SIG-M5 treated with dmso at 0.1 percent for 504 hours (cell line): ENCODE measurements around the gene CKAP4.

Experiments
- DNase-seq: peaks from one replicate; lab custom pipeline; 2025; ENCODE audit not compliant: unreplicated experiment; lab: John Stamatoyannopoulos, UW

The CKAP4 gene

DNA sequence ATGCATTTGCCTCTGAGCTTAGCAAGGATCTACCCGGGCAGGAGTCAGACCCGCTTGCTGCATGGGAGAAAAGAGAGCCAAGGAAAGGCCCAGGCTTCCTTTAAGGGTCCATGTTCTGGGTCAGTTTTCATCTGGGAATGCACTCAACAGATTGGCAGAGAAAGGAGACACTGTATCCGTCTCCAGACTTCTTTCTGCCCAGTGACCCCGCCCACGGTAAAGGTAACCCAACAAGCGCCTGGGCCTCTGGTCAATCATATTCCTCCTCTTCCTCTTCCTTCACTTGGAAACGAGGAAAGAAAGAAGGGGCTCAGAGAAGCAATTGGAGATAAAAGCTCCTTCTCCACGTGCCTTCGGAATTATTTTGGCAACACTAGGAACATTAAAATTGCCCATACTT, 27.6 kb upstream of the CKAP4 start:
- DNase-seq = no peak

DNA sequence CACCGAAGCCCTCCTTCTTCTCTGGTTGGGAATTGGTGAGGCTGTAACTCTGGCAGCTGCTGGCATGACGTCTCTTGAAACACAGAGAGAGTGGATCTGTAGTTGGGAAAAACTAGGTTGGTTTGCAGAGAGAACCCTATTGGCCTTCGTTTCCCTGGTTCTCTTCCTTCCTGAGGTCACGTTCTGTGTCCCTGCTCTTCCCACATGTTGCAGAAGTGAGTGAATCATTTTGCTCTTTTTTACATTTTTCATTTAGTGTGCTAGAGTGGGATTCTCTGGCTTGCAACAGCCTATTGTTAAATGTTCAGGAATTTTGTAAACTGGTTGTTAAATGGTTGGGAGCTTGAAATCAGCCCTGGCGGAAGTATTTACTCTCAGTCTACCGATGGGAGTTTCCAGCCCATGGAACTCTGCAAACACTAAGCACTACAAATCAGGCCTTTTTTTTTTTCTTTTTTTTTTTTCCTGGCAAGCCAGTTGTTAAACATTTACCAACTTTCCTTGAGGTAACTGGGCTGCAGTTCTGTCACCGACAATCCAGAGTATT, 26.8 kb upstream of the CKAP4 start:
- no peak for DNase-seq

- no peak for DNase-seq
These were observed 26.2 kb upstream of the CKAP4 start for GRCh38 chr12:106274012-106274411.

GRCh38 chr12:106273491-106273890, 25.7 kb upstream of the CKAP4 start:
- peak; percentile 26 for DNase-seq

- DNase-seq = no peak
These were observed 24.0 kb upstream of the CKAP4 start for GRCh38 chr12:106271575-106272505.

DNA sequence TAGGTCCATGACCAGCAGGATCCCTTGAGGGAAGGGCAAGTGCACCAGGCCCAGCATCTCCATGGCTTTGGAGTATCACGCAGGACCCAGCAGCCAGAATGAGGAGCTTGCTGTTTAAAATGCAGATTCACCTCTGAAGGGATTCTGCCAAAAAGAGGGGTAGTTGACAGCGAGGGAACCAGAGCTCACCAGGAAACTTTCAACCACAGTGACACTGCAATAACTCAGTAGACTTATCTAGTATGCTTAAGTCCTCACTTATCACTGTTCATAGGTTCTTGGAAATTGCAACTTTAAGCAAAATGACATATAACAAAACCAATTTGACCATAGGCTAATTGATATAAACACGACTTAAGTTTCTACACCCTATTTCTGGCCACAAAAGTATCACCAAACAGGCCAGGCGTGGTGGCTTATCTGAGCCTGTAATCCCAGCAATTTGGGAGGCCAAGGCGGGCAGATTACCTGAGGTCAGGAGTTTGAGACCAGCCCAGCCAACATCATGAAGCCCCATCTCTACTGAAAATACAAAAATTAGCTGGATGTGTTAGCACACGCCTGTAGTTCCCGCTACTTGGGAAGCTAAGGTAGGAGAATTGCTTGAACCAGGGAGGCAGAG, 21.4 kb upstream of the CKAP4 start:
- peak; percentile 26 for DNase-seq

DNA sequence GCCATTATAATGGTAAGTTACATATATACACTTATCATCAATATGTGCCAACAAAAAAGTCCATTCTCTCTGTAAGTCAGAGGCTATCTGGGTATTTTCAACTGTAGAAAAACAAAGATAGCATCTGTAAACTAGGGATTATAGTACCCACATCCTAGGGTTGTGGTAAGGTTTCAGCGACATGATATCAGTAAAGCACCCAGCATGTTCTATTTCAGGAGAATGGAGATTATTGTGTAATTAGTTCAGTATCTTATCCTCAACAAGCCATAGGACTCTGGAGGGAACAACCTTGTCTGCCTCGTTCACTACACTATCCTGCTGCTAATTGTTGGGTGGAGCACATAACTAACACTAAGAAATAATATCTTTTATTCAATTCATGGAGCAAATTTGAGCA, 19.7 kb upstream of the CKAP4 start:
- DNase-seq = peak; percentile 74

DNA sequence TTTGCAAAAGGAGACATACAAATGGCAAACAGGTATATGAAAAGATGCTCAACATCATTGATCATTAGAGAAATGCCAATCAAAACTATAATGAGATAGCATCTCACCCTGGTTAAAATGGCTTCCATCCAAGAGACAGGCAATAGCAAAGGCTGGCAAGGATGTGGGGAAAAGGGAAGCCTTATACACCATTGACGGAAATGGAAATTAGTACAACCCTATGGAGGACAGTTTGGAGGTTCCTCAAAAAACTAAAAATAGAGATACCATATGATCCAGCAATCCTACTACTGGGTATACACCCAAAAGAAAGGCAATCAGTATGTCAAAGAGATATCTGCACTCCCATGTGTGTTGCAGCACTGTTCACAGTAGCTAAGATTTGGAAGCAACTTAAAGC, 17.3 kb upstream of the CKAP4 start:
- no peak for DNase-seq

- no peak for DNase-seq
These were observed 11.1 kb upstream of the CKAP4 start for GRCh38 chr12:106258935-106259334.

- no peak for DNase-seq
These were observed 10.4 kb upstream of the CKAP4 start for GRCh38 chr12:106258226-106258625.

- DNase-seq = no peak
These were observed 8.7 kb upstream of the CKAP4 start for GRCh38 chr12:106256524-106256923.

GRCh38 chr12:106255952-106256351, 8.1 kb upstream of the CKAP4 start:
- no peak for DNase-seq

DNA sequence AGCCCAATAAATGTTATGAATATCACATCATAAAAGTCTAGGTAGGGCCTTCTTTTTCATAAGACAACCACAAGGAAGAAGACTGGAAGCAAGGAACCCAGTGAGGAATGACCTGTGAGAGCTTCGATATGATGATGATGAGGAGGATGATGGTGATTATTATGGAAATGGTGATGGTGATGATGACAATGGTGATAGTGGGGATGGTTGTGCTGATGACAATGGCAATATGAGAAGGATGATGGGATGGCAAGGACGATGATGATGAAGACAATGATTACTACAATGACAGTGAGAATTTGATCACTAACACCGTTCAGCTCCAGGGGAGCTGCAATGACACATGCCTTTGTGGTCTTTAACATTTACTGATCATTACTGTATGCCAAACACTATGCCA, 7.7 kb upstream of the CKAP4 start:
- no peak for DNase-seq

DNA sequence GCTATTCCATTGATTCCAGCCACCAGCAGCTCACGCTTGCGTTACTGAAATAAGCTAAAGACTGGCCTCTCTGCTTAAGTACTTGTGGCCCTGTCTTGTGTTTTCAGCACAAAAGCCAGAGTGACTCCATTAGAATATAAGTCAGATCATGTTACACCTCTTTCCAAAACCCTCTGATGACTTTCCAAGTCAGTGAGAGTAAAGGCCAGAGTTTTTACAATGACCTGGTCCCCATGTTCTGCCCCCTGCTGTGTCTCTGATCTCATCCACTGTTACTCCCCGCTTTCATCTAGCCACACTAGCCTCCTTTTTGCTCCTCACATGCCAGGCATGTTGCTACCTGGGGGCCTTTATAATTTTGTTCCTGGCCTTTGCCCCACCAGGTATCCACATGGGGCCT, 6.9 kb upstream of the CKAP4 start:
- no peak for DNase-seq

DNA sequence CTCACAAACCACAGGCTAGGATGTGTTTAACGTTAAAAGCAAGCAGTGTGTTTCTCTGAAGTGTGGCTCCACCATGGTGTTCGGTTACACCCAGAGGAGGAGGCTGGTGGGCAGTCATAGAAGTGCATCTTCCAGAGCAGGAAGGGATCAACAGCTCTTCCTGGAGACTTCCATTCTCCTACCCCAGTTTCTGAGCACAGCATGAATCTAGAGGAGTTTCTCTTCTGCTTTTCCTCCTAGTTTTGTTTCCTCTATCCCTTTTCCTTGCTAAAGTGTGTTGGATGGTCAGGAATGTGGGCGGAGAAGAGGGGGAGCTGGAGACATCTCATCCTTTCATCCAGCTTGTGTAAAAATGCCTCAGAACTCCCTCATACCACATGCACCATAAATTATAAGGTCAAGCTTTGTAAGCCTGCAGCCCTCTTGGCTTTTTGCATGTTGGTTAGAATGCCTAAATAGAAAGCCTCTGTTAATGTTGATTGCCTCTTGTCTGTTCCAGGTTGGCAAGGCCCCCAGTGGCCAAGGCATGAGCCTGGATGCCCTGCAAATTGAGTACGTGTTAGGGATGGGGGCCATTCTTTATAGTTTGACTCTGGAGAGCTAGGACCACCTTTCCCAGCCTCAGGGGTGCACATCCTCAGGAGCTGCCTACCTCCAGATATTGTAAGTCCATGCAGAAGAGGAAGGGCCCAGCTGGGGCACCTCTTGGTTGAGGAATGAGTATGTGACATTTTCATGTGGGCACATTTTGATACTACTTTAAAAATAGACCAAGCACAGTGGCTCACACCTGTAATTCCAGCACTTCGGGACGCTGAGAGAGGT, 4.0 kb upstream of the CKAP4 start:
- DNase-seq = no peak

DNA sequence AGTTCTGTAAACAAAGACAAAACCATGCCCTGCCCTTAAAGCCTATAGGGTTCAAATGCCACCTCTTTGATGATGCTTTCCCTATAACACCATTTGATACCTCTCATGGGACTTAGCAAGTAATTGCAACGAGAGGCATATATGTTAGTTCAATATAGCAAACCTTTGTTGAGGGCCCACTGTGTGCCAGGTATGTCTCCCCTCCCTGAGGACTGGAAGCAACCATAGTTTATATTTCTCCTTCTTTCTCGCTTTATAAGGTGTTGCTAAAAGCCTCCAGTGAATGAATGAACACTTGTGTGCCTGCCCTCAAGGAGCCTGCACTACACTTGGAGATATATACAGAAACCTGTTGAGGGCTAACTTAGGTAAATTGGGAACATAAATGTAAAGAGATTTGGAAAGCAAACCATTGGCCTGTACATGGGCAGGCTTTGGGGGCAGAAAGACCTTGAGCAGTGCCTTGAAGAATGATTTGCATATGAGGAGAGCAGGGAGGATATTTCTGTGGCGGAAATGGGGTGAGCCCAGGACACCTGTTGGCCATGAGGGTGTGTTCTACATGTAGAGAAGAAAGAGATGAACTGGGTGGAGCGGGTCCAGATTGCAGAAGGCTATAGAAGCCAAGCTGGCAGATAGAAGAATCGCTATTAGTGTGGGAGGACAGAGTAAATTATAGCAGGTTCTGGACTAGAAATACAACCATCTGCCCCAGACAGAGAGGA, 1.8 kb upstream of the CKAP4 start:
- DNase-seq = no peak

DNA sequence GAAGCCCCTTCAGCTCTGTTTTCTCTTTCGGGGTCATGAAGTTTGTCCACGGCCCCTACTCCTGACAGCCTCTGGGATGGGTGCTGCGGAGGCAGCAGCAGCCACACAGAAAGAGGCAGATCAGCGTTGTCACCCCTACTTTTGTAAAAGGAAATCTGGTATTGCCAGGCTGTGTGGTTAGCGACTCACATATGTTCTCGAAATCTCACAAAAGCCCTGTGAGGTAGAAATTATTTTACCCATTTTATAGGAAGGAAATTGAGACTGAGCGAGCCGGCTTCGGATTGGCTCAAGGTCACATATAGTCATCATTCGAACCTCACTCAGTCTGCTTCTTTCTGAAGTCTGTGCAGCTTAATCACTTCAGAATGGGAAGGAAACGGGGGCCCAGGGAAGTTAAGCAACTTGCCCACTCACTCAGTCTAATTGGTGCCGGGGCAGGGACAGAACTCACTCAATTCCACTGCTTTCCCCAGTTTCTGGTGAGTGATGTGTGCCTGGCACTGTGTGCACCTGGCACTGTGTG, 1.1 kb upstream of the CKAP4 start:
- DNase-seq = peak; percentile 88

GRCh38 chr12:106248312-106248845, 559 bp upstream of the CKAP4 start:
- peak; percentile 30 for DNase-seq

DNA sequence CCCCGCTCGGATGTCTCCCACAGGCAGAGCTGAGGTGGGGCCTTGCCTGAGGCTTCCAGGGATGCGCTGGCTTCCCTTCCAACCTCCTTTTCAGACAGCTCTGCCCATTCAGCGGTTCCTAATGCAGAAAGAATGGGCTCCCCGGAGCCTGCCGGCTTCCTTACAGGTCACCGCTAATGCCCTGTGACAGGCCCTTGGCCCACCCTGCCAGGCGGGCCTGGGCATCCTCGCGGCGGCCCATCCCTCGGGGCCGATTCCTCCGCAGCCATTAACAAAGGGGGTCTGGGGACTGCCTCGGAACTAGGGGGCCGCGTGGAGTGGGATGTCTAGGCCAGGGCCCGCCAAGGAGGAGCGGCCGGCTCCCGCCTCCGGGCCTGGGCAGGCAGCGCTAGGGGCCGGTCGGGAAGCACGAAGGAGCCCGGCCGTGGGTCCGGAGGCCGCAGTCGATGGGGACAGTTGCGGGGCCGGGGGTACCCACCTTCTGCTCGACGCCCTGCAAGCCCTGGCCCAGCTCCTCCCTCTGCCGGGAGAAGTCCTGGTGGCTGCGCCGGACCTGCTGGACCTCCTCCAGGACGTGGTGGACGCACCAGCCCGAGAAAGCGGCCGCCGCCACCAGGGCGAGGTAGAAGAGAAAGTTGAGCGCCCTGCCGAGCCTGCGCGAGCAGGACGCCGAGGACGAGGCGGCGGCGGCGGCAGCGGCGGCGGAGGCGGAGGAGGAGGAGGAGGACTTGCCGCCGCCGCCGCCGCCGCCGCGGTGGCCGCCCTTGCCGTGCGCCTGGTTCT, 738 bp downstream of the CKAP4 start:
- DNase-seq = no peak
